GM23338 (cell line): ENCODE results near the gene METRNL. TPM values are rescaled to one million over a fixed set of nuclear protein-coding genes. Genes with fewer than 3 reads are reported as not detected.
"Not testable (repeated sequence)": the region's sequence is repeated elsewhere in the genome, so short reads cannot be mapped to it uniquely, and the experiment has no call there.

Experiments used
- ATAC-seq: fragments of 200-7000 bp; cut with Tn5 transposase; 3 replicates; pipeline ENCODE4 v1.9.1; 2020
- DNase-seq: peaks from one replicate; pipeline ENCODE4 v3.0.0-alpha.2; 2015; ENCODE audit warnings: low spot score
- H2AFZ ChIP-seq: fragments of 200-600 bp; sonication (generic); 2 replicates; pipeline ENCODE4 v1.8.0; 2016; ENCODE audit warnings: antibody characterized with exemption, mild to moderate bottlenecking, moderate library complexity
- H3F3A ChIP-seq: fragments of 200-600 bp; sonication (generic); replicated peaks from 2 replicates; pipeline ENCODE4 v1.8.0; 2017; ENCODE audit warnings: antibody characterized with exemption, mixed run types, low read depth
- H3K27ac ChIP-seq: fragments of 200-600 bp; sonication (generic); 2 replicates; pipeline ENCODE4 v1.6.1; 2016; ENCODE audit warnings: low read depth
- H3K27me3 ChIP-seq: fragments of 200-600 bp; sonication (generic); 2 replicates; pipeline ENCODE4 v1.8.0; 2016; ENCODE audit warnings: mild to moderate bottlenecking, mixed run types, moderate library complexity; ENCODE audit not compliant: insufficient read depth
- H3K36me3 ChIP-seq: fragments of 200-600 bp; sonication (generic); 2 replicates; pipeline ENCODE4 v1.8.0; 2016; ENCODE audit warnings: mild to moderate bottlenecking; ENCODE audit not compliant: insufficient read depth
- H3K4me1 ChIP-seq: fragments of 200-600 bp; sonication (generic); 2 replicates; pipeline ENCODE4 v1.8.0; 2016; ENCODE audit warnings: mild to moderate bottlenecking, moderate library complexity; ENCODE audit not compliant: insufficient read depth
- H3K4me2 ChIP-seq: fragments of 200-600 bp; sonication (generic); 2 replicates; pipeline ENCODE4 v1.7.1; 2017; ENCODE audit warnings: mixed run types
- H3K4me3 ChIP-seq: fragments of 200-600 bp; sonication (generic); 2 replicates; pipeline ENCODE4 v1.6.1; 2016; ENCODE audit warnings: mixed run types
- H3K79me2 ChIP-seq: fragments of 200-600 bp; sonication (generic); replicated peaks from 2 replicates; pipeline ENCODE4 v1.8.0; 2017; ENCODE audit warnings: mild to moderate bottlenecking; ENCODE audit not compliant: insufficient read depth
- H3K9me2 ChIP-seq: fragments of 200-600 bp; sonication (generic); 2 replicates; pipeline ENCODE4 v1.8.0; 2017; ENCODE audit not compliant: insufficient read depth
- H4K20me1 ChIP-seq: fragments of 200-600 bp; sonication (generic); replicated peaks from 2 replicates; pipeline ENCODE4 v1.8.0; 2017; ENCODE audit warnings: mild to moderate bottlenecking; ENCODE audit not compliant: insufficient read depth
- H3K27ac Mint-ChIP-seq: 2 replicates; pipeline ENCODE4 v1.8.0; 2020; ENCODE audit warnings: inconsistent platforms, mild to moderate bottlenecking, moderate library complexity, mixed read lengths
- H3K27me3 Mint-ChIP-seq: 3 replicates; pipeline ENCODE4 v1.8.0; 2022; ENCODE audit warnings: low read depth, mild to moderate bottlenecking, moderate library complexity, mixed read lengths, inconsistent platforms; ENCODE audit not compliant: insufficient read depth, poor library complexity
- H3K36me3 Mint-ChIP-seq: 3 replicates; pipeline ENCODE4 v1.8.0; 2021; ENCODE audit warnings: low read depth, mild to moderate bottlenecking, inconsistent platforms, moderate library complexity, mixed read lengths
- H3K4me1 Mint-ChIP-seq: 3 replicates; pipeline ENCODE4 v1.8.0; 2020; ENCODE audit warnings: mild to moderate bottlenecking, inconsistent platforms, mixed read lengths
- H3K4me3 Mint-ChIP-seq: 3 replicates; pipeline ENCODE4 v1.8.0; 2021; ENCODE audit warnings: moderate library complexity, mild to moderate bottlenecking, inconsistent platforms, mixed read lengths
- H3K9me3 Mint-ChIP-seq: 3 replicates; pipeline ENCODE4 v1.8.0; 2020; ENCODE audit warnings: moderate library complexity, mild to moderate bottlenecking, inconsistent platforms, mixed read lengths
- CREB1 ChIP-seq: fragments of 250-450 bp; sonication (Bioruptor Pico); IDR thresholded peaks from 2 replicates; pipeline ENCODE4 v1.5.0; 2020; ENCODE audit warnings: low read depth, mild to moderate bottlenecking, moderate library complexity
- CTCF ChIP-seq, 2 experiments: fragments of 200-600 bp in 1 of 2; sonication (generic) in 1 of 2; conservative IDR thresholded peaks; 2 replicates each; pipeline versions ENCODE4 v1.5.1 to v1.6.1; 2016 to 2017; ENCODE audit warnings: antibody characterized with exemption in 2 of 2, low read depth in 2 of 2, mild to moderate bottlenecking in 2 of 2, moderate library complexity in 1 of 2
- ETS1 ChIP-seq: IDR thresholded peaks from 2 replicates; pipeline ENCODE4 v1.6.1; 2016; ENCODE audit warnings: antibody characterized with exemption
- EZH2 ChIP-seq: fragments of 200-600 bp; sonication (generic); IDR thresholded peaks from one replicate; pipeline ENCODE4 v1.8.0; 2017; ENCODE audit warnings: antibody characterized with exemption, mild to moderate bottlenecking, low read depth; ENCODE audit not compliant: unreplicated experiment
- NANOG ChIP-seq: IDR thresholded peaks from 2 replicates; pipeline ENCODE4 v1.6.1; 2016; ENCODE audit warnings: antibody characterized with exemption, borderline replicate concordance
- POLR2AphosphoS5 ChIP-seq: IDR thresholded peaks from 2 replicates; pipeline ENCODE4 v1.6.1; 2016; ENCODE audit warnings: antibody characterized with exemption, low read depth
- REST ChIP-seq: IDR thresholded peaks from one replicate; pipeline ENCODE4 v1.6.1; 2018; ENCODE audit warnings: antibody characterized with exemption; ENCODE audit not compliant: unreplicated experiment
- STAT1 ChIP-seq: IDR thresholded peaks from one replicate; pipeline ENCODE4 v1.6.1; 2016; ENCODE audit warnings: antibody characterized with exemption; ENCODE audit not compliant: unreplicated experiment
- ZNF114 ChIP-seq: fragments of 250-450 bp; sonication (Bioruptor Pico); IDR thresholded peaks from 2 replicates; pipeline ENCODE4 v1.5.0; 2020; ENCODE audit warnings: mild to moderate bottlenecking, moderate library complexity
- ZNF331 ChIP-seq: fragments of 250-450 bp; sonication (Bioruptor Pico); IDR thresholded peaks from 2 replicates; pipeline ENCODE4 v1.5.0; 2020; ENCODE audit warnings: low read depth, mild to moderate bottlenecking, moderate library complexity
- polyA plus RNA-seq: library from polyadenylated mRNA; unstranded; fragments of >200 nt; fragmentation: Nextera tagmentation; extraction: Ambion mirVana; gene quantifications from 2 replicates; pipeline ENCODE4 v1.2.1, GENCODE V29; 2016
- total RNA-seq: library from RNA; depleted of rRNA; stranded (reverse); fragments of >200 nt; shearing (Covaris generic); gene quantifications from 2 replicates; pipeline ENCODE4 v1.2.3, GENCODE V29; 2014

METRNL gene
- total and polyA plus RNA-seq, 2 experiments from 2014 or later: 12.2 to 20.2 TPM

- no peak for TF ChIP-seq EZH2
- no peak for TF ChIP-seq CREB1 (CRISPR knock-in tag)
- TF ChIP-seq ZNF114 (CRISPR knock-in tag): no peak
- TF ChIP-seq REST: no peak
- no peak for TF ChIP-seq CTCF (conservative IDR thresholded peaks at IDR 0.05; ENCODE audit: low read depth in 2 of 2)
Measured at GRCh38 chr17:83031321-83031945, 48.0 kb upstream of the METRNL start (continued).

GRCh38 chr17:83031946-83032451, 47.4 kb upstream of the METRNL start:
- not testable (repeated sequence) for ATAC-seq

GRCh38 chr17:83032781-83033180, 46.6 kb upstream of the METRNL start:
- no peaks in the 10 kb centered on the region for H3K4me1 ChIP-seq
- H4K20me1 ChIP-seq: no peaks in the 10 kb centered on the region
- H3K36me3 Mint-ChIP-seq: peaks cover 60% of the 10 kb centered on the region
- peaks cover 17% of the 10 kb centered on the region for H3K9me3 Mint-ChIP-seq
- H3K27me3 ChIP-seq: no peaks in the 10 kb centered on the region
- no peak overlapping the region for H3K4me3 Mint-ChIP-seq
- TF ChIP-seq STAT1: no peak
- no peak for TF ChIP-seq NANOG
- no peak for TF ChIP-seq ETS1
- TF ChIP-seq CTCF (conservative IDR thresholded peaks at IDR 0.05; ENCODE audit: low read depth in 2 of 2): no peak
- no peak for TF ChIP-seq ZNF331 (CRISPR knock-in tag)
- TF ChIP-seq EZH2: no peak
- no peak for TF ChIP-seq POLR2AphosphoS5
- H3F3A ChIP-seq: no peaks in the 10 kb centered on the region
- peaks cover 3% of the 10 kb centered on the region; the same call in 2 of the 3 replicates for H3K4me1 Mint-ChIP-seq
- H3K4me3 ChIP-seq: no peak overlapping the region
- H3K4me2 ChIP-seq: no peak overlapping the region
- H3K27me3 Mint-ChIP-seq: peaks cover 12% of the 10 kb centered on the region
- no peak for DNase-seq
- no peaks in the 10 kb centered on the region for H3K36me3 ChIP-seq
- no peak for ATAC-seq
- no peak overlapping the region for H3K27ac ChIP-seq
- H3K9me2 ChIP-seq: no peaks in the 10 kb centered on the region
- no peak overlapping the region for H3K27ac Mint-ChIP-seq
- H3K79me2 ChIP-seq: no peaks in the 10 kb centered on the region
- no peak overlapping the region for H2AFZ ChIP-seq

More at GRCh38 chr17:83031946-83032451, 47.4 kb upstream of the METRNL start:
- not testable (repeated sequence) for DNase-seq, H3K4me3 Mint-ChIP-seq, H3K9me2 ChIP-seq, H3K36me3 ChIP-seq, H2AFZ ChIP-seq, H3K4me1 Mint-ChIP-seq, H3K79me2 ChIP-seq, H4K20me1 ChIP-seq, H3K27me3 ChIP-seq, H3K4me3 ChIP-seq, H3F3A ChIP-seq, H3K4me2 ChIP-seq, H3K4me1 ChIP-seq, H3K27ac Mint-ChIP-seq, H3K27ac ChIP-seq
- Mint-ChIP-seq H3K27me3 (peaks cover 12% of the 10 kb centered on the region), H3K9me3 (peaks cover 17% of the 10 kb centered on the region), H3K36me3 (peaks cover 60% of the 10 kb centered on the region)
